Testis (tissue), 3 donors: Measurements from ENCODE around the gene RUNDC1. TPM values are rescaled to one million over a fixed set of nuclear protein-coding genes. Genes with fewer than 3 reads are reported as not detected.
A peak's percentile ranks its signal among the peaks of the same experiment; 100 is the strongest.
"Not testable (repeated sequence)": the region's sequence is repeated elsewhere in the genome, so short reads cannot be mapped to it uniquely, and the experiment has no call there.

ENCODE experiments used
- DNase-seq: peaks from one replicate; pipeline ENCODE4 v3.0.0-alpha.2; 2019
- H3K27ac ChIP-seq, 2 donors: fragments of 200-600 bp; sonication (generic); one replicate each; pipeline ENCODE4 v1.5.1; 2019
- H3K27me3 ChIP-seq: fragments of 200-600 bp; sonication (generic); one replicate; pipeline ENCODE4 v1.5.1; 2019
- H3K36me3 ChIP-seq: fragments of 200-600 bp; sonication (generic); one replicate; pipeline ENCODE4 v1.5.1; 2017; ENCODE audit warnings: low read depth; ENCODE audit errors: missing control alignments
- H3K4me1 ChIP-seq: fragments of 200-600 bp; sonication (generic); one replicate; pipeline ENCODE4 v1.5.1; 2019
- H3K4me3 ChIP-seq, 2 donors: fragments of 200-600 bp; sonication (generic); one replicate each; pipeline ENCODE4 v1.5.1; 2017 to 2019
- H3K9me3 ChIP-seq: fragments of 200-600 bp; sonication (generic); one replicate; pipeline ENCODE4 v1.5.1; 2017
- POLR2A ChIP-seq: fragments of 450-650 bp; IDR thresholded peaks from one replicate; pipeline ENCODE4 v1.6.1; 2017; ENCODE audit warnings: antibody characterized with exemption, mild to moderate bottlenecking, moderate library complexity
- WGBS, 2 donors: methylation state at CpG; one replicate each; pipeline ENCODE4 v1.1.5; 2018; 5-methylcytosine and 5-hydroxymethylcytosine counted together
- intact Hi-C: fragments of 100-400 bp; cut with DNase I; formaldehyde crosslinking; loops from one replicate; pipeline ENCODE4 v1.15.1; 2023; ENCODE audit warnings: low total_unique reads
- polyA plus RNA-seq: library from polyadenylated mRNA; stranded (reverse); fragments of 350-450 nt; fragmentation: Illumina TruSeq; extraction: RNeasy Lipid Tissue Mini Kit (QIAGEN cat#74804); gene quantifications from one replicate; pipeline ENCODE4 v1.2.3, GENCODE V29; 2014; ENCODE audit warnings: low read depth, low replicate concordance; ENCODE audit not compliant: insufficient read depth
- total RNA-seq, 2 donors: library from RNA; depleted of rRNA; stranded (reverse); fragments of >200 nt; gene quantifications; one replicate each; pipeline ENCODE4 v1.2.3, GENCODE V29; 2016
- TF ChIP-seq, protein P1 (sequence below), 3 experiments: fragments of 450-650 bp in 2 of 3; fragments of 200-600 bp in 1 of 3; sonication (generic) in 1 of 3; IDR thresholded peaks; one replicate each; pipeline ENCODE4 v1.5.1; 2016 to 2019; ENCODE audit warnings: antibody characterized with exemption in 3 of 3, mild to moderate bottlenecking in 2 of 3, moderate library complexity in 1 of 3

The RUNDC1 gene
- total and polyA plus RNA-seq, 3 donors from 2014 or later: 17.5 to 20.2 (median 18.5) TPM

GRCh38 chr17:42997390-42997983, 17.1 kb downstream of the RUNDC1 start:
- Histone ChIP-seq H3K4me3 (peak overlapping the region in 1 of 2 donors; percentile 63), H3K9me3 (no peaks in the 10 kb centered on the region), H3K4me1 (peaks cover 13% of the 10 kb centered on the region), H3K27me3 (no peaks in the 10 kb centered on the region), H3K27ac (peak overlapping the region in 1 of 2 donors; percentile 65), H3K36me3 (no peaks in the 10 kb centered on the region)
- DNase-seq: no peak
- 16 to 18% methylated on average over 5 of the region's 5 CpGs for WGBS, 2 donors
- intact Hi-C loops: no loop called here
- TF ChIP-seq POLR2A: no peak
- TF ChIP-seq, protein P1, sequence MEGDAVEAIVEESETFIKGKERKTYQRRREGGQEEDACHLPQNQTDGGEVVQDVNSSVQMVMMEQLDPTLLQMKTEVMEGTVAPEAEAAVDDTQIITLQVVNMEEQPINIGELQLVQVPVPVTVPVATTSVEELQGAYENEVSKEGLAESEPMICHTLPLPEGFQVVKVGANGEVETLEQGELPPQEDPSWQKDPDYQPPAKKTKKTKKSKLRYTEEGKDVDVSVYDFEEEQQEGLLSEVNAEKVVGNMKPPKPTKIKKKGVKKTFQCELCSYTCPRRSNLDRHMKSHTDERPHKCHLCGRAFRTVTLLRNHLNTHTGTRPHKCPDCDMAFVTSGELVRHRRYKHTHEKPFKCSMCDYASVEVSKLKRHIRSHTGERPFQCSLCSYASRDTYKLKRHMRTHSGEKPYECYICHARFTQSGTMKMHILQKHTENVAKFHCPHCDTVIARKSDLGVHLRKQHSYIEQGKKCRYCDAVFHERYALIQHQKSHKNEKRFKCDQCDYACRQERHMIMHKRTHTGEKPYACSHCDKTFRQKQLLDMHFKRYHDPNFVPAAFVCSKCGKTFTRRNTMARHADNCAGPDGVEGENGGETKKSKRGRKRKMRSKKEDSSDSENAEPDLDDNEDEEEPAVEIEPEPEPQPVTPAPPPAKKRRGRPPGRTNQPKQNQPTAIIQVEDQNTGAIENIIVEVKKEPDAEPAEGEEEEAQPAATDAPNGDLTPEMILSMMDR (IDR thresholded peaks at IDR 0.05): no peak

GRCh38 chr17:42997984-42998938, 17.9 kb downstream of the RUNDC1 start, which contains the start of gene RPL27:
Gene RPL27 (plus strand): TSS chr17:42998419. CDS start chr17:42998751, 332 bp downstream.
- H3K4me3 ChIP-seq: peak within 1 kb of the TSS; percentile 63 to 82
- no peaks in the 10 kb centered on the region for H3K36me3 ChIP-seq
- H3K27ac ChIP-seq: peak within 1 kb of the TSS; percentile 65 to 74
- no peaks in the 10 kb centered on the region for H3K9me3 ChIP-seq
- 0% methylated on average over 25 to 49 of the region's 49 CpGs for WGBS, 2 donors
- intact Hi-C loops: no loop called here
- peak; percentile 55 for TF ChIP-seq POLR2A
- TF ChIP-seq, protein P1 (IDR thresholded peaks at IDR 0.05): peak; percentile 91 to 99 (median 92)
- peak; percentile 99 for DNase-seq
- H3K4me1 ChIP-seq: peaks cover 13% of the 10 kb centered on the region
- H3K27me3 ChIP-seq: no peaks in the 10 kb centered on the region

GRCh38 chr17:42999003-42999525, 18.7 kb downstream of the RUNDC1 start:
- Histone ChIP-seq H3K36me3 (no peaks in the 10 kb centered on the region), H3K4me3 (peak overlapping the region; percentile 63 to 82), H3K9me3 (no peaks in the 10 kb centered on the region), H3K27me3 (no peaks in the 10 kb centered on the region), H3K27ac (peak overlapping the region; percentile 21 to 74), H3K4me1 (peaks cover 13% of the 10 kb centered on the region)
- WGBS, 2 donors: 5 to 9% methylated on average over 10 of the region's 10 CpGs
- DNase-seq: no peak
- intact Hi-C loops: no loop called here
- no peak for TF ChIP-seq POLR2A
- TF ChIP-seq, protein P1 (IDR thresholded peaks at IDR 0.05): no peak

- DNase-seq, H3K36me3 ChIP-seq, H3K27ac ChIP-seq, H3K27me3 ChIP-seq, H3K9me3 ChIP-seq, H3K4me3 ChIP-seq, intact Hi-C loops: not testable (repeated sequence)
- 94 to 96% methylated on average over 11 to 13 of the region's 13 CpGs for WGBS, 2 donors
- peaks cover 13% of the 10 kb centered on the region for H3K4me1 ChIP-seq
These were observed 20.5 kb downstream of the RUNDC1 start for GRCh38 chr17:43000894-43001293.

GRCh38 chr17:43003542-43004172, 23.3 kb downstream of the RUNDC1 start:
- DNase-seq: no peak
- Histone ChIP-seq H3K4me3 (no peak overlapping the region), H3K9me3 (no peaks in the 10 kb centered on the region), H3K4me1 (peaks cover 8% of the 10 kb centered on the region), H3K27me3 (no peaks in the 10 kb centered on the region), H3K27ac (no peak overlapping the region), H3K36me3 (no peaks in the 10 kb centered on the region)
- no peak for TF ChIP-seq POLR2A
- TF ChIP-seq, protein P1 (IDR thresholded peaks at IDR 0.05): peak in 1 of 3 experiments; percentile 5
- WGBS, 2 donors: 85 to 93% methylated on average over 5 of the region's 5 CpGs
- intact Hi-C loops: no loop called here
